CD4-positive, alpha-beta T cell (primary cell): ENCODE data around the gene DDX1. TPM values are rescaled to one million over a fixed set of nuclear protein-coding genes. Genes with fewer than 3 reads are reported as not detected.

Experiments
- ATAC-seq: fragments of 200-7000 bp; cut with Tn5 transposase; one replicate; pipeline ENCODE4 v1.10.0; 2022; ENCODE audit warnings: mild to moderate bottlenecking; ENCODE audit not compliant: poor library complexity
- CTCF ChIA-PET: fragments of 350-600 bp; sonication (Branson Sonifier 250); formaldehyde crosslinking; loops from one replicate; lab custom pipeline; 2021; ENCODE audit warnings: antibody characterized with exemption, inconsistent platforms; lab: Charles Lee
- POLR2A ChIA-PET: fragments of 350-600 bp; sonication (Branson Sonifier 250); formaldehyde crosslinking; loops from one replicate; lab custom pipeline; 2021; ENCODE audit warnings: antibody characterized with exemption, inconsistent platforms; lab: Charles Lee
- DNase-seq, 14 experiments: peaks; one replicate each; pipeline ENCODE4 v3.0.0-alpha.2; 2013 to 2020; ENCODE audit warnings: mixed read lengths in 2 of 14
- H3K27ac ChIP-seq, 2 donors: one replicate each; pipeline versions ENCODE4 v1.5.1 to v1.7.0; 2013; ENCODE audit warnings: low read length in 2 of 2, low read depth in 1 of 2, mild to moderate bottlenecking in 1 of 2
- H3K27me3 ChIP-seq, 2 experiments: 1 replicate in 1 of 2; 2 replicates in 1 of 2; pipeline versions ENCODE4 v1.6.1 to v1.7.0; 2013; ENCODE audit warnings: low read length in 2 of 2, control low read depth in 1 of 2, mild to moderate bottlenecking in 1 of 2, moderate library complexity in 1 of 2; ENCODE audit not compliant: insufficient read depth in 2 of 2, control insufficient read depth in 1 of 2
- H3K36me3 ChIP-seq: one replicate; pipeline ENCODE4 v1.6.1; 2013; ENCODE audit warnings: low read length, control low read depth; ENCODE audit not compliant: insufficient read depth
- H3K4me1 ChIP-seq: one replicate; pipeline ENCODE4 v1.6.1; 2013; ENCODE audit warnings: low read length, control low read depth; ENCODE audit not compliant: insufficient read depth
- H3K4me3 ChIP-seq: one replicate; pipeline ENCODE4 v1.5.1; 2013; ENCODE audit warnings: mild to moderate bottlenecking, low read length, moderate library complexity
- H3K9me3 ChIP-seq, 2 experiments: 1 replicate in 1 of 2; 2 replicates in 1 of 2; pipeline versions ENCODE4 v1.6.1 to v1.7.0; 2013; ENCODE audit warnings: low read length in 2 of 2, mild to moderate bottlenecking in 2 of 2, control low read depth in 1 of 2, moderate library complexity in 1 of 2; ENCODE audit not compliant: control insufficient read depth in 1 of 2, insufficient read depth in 1 of 2
- H3K27ac Mint-ChIP-seq: one replicate; pipeline ENCODE4 v1.8.0; 2020; ENCODE audit warnings: mixed read lengths
- H3K27me3 Mint-ChIP-seq: one replicate; pipeline ENCODE4 v1.8.0; 2021; ENCODE audit warnings: mixed read lengths
- H3K36me3 Mint-ChIP-seq: one replicate; pipeline ENCODE4 v1.8.0; 2021; ENCODE audit warnings: low read depth, mixed read lengths
- H3K4me1 Mint-ChIP-seq: one replicate; pipeline ENCODE4 v1.8.0; 2021; ENCODE audit warnings: low read depth, mixed read lengths
- H3K4me3 Mint-ChIP-seq: one replicate; pipeline ENCODE4 v1.8.0; 2020; ENCODE audit warnings: mild to moderate bottlenecking, mixed read lengths
- H3K9me3 Mint-ChIP-seq: one replicate; pipeline ENCODE4 v1.8.0; 2020; ENCODE audit warnings: mixed read lengths
- CTCF ChIP-seq: fragments of 200-600 bp; IDR thresholded peaks from one replicate; pipeline ENCODE4 v1.8.0; 2022; ENCODE audit warnings: antibody characterized with exemption, mild to moderate bottlenecking
- intact Hi-C, 2 experiments: fragments of 100-400 bp; cut with DNase I in 1 of 2; cut with micrococcal nuclease in 1 of 2; formaldehyde crosslinking; loops; one replicate each; pipeline versions ENCODE4 v1.15.1 to v1.9.0; 2023 to 2025; cut with DNase I, micrococcal nuclease
- total RNA-seq, 174 experiments: library from RNA in 2 of 174; stranded (reverse) in 2 of 174; gene quantifications; one replicate each; pipeline ENCODE4 v1.2.3 and lab custom pipeline; 2021 to 2026

Gene DDX1
- total RNA-seq, 2 experiments from 2014 or later = 48.8 to 50.1 TPM

- H3K36me3 Mint-ChIP-seq = no peaks in the 10 kb centered on the region
- POLR2A ChIA-PET = interaction anchor here (1.1 to 1.2 kb wide), 2 partner anchors 14 to 15 kb away, joined by 6 read pairs; partner anchors contain the start of gene DDX1
- intact Hi-C loops = loop anchor here in 1 of 2 experiments (10.0 kb wide), 1 partner anchor 672 kb away; no protein-coding TSS in a partner anchor
Measured at GRCh38 chr2:15577071-15577735, 14.5 kb upstream of the DDX1 start.

GRCh38 chr2:15579641-15580040, 12.0 kb upstream of the DDX1 start:
- Histone ChIP-seq H3K27me3 (no peaks in the 10 kb centered on the region), H3K4me3 (no peak overlapping the region), H3K4me1 (peaks cover 3% of the 10 kb centered on the region), H3K27ac (no peak overlapping the region), H3K36me3 (no peaks in the 10 kb centered on the region), H3K9me3 (no peaks in the 10 kb centered on the region)
- ATAC-seq = no peak
- Mint-ChIP-seq H3K4me3 (no peak overlapping the region), H3K4me1 (no peaks in the 10 kb centered on the region), H3K36me3 (no peaks in the 10 kb centered on the region), H3K9me3 (no peaks in the 10 kb centered on the region), H3K27ac (no peak overlapping the region), H3K27me3 (no peaks in the 10 kb centered on the region)
- ChIA-PET CTCF (no interaction called here), POLR2A (no interaction called here)
- no peak for DNase-seq
- intact Hi-C loops = loop anchor here in 1 of 2 experiments (10.0 kb wide), 1 partner anchor 675 kb away; no protein-coding TSS in a partner anchor
- TF ChIP-seq CTCF = no peak

More at GRCh38 chr2:15577071-15577735, 14.5 kb upstream of the DDX1 start:
- TF ChIP-seq CTCF = peak; percentile 83
- no peak overlapping the region for H3K4me3 ChIP-seq
- CTCF ChIA-PET = interaction anchor here (0.6 to 1.7 kb wide), 21 partner anchors 8 to 94 kb away, joined by 3 to 18 read pairs (median 4); partner anchors contain the start of genes DDX1 and NBAS
- Mint-ChIP-seq H3K27ac (no peak overlapping the region), H3K27me3 (no peaks in the 10 kb centered on the region), H3K9me3 (no peaks in the 10 kb centered on the region), H3K4me1 (no peaks in the 10 kb centered on the region), H3K4me3 (no peak overlapping the region)
- no peaks in the 10 kb centered on the region for H3K36me3 ChIP-seq
- H3K27ac ChIP-seq = no peak overlapping the region
- H3K4me1 ChIP-seq = peaks cover 3% of the 10 kb centered on the region
- no peaks in the 10 kb centered on the region for H3K27me3 ChIP-seq
- no peaks in the 10 kb centered on the region for H3K9me3 ChIP-seq
- DNase-seq = peak; percentile 70 to 93 (median 87)
- peak; percentile 100 for ATAC-seq

- no peak overlapping the region for H3K4me3 Mint-ChIP-seq
- TF ChIP-seq CTCF = no peak
- Histone ChIP-seq H3K27ac (no peak overlapping the region), H3K27me3 (no peaks in the 10 kb centered on the region), H3K4me1 (peaks cover 3% of the 10 kb centered on the region), H3K9me3 (no peaks in the 10 kb centered on the region), H3K36me3 (no peaks in the 10 kb centered on the region), H3K4me3 (no peak overlapping the region)
- ChIA-PET POLR2A (no interaction called here), CTCF (no interaction called here)
- H3K4me1 Mint-ChIP-seq = no peaks in the 10 kb centered on the region
- ATAC-seq (no peak), DNase-seq (no peak)
- H3K9me3 Mint-ChIP-seq = no peaks in the 10 kb centered on the region
- intact Hi-C loops = no loop called here
- H3K27ac Mint-ChIP-seq = no peak overlapping the region
- H3K36me3 Mint-ChIP-seq = no peaks in the 10 kb centered on the region
- no peaks in the 10 kb centered on the region for H3K27me3 Mint-ChIP-seq
Measured at GRCh38 chr2:15580451-15580850, 11.2 kb upstream of the DDX1 start.
